ENCODE measurements around the gene NR0B2.

The NR0B2 gene, protein sequence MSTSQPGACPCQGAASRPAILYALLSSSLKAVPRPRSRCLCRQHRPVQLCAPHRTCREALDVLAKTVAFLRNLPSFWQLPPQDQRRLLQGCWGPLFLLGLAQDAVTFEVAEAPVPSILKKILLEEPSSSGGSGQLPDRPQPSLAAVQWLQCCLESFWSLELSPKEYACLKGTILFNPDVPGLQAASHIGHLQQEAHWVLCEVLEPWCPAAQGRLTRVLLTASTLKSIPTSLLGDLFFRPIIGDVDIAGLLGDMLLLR

DNA sequence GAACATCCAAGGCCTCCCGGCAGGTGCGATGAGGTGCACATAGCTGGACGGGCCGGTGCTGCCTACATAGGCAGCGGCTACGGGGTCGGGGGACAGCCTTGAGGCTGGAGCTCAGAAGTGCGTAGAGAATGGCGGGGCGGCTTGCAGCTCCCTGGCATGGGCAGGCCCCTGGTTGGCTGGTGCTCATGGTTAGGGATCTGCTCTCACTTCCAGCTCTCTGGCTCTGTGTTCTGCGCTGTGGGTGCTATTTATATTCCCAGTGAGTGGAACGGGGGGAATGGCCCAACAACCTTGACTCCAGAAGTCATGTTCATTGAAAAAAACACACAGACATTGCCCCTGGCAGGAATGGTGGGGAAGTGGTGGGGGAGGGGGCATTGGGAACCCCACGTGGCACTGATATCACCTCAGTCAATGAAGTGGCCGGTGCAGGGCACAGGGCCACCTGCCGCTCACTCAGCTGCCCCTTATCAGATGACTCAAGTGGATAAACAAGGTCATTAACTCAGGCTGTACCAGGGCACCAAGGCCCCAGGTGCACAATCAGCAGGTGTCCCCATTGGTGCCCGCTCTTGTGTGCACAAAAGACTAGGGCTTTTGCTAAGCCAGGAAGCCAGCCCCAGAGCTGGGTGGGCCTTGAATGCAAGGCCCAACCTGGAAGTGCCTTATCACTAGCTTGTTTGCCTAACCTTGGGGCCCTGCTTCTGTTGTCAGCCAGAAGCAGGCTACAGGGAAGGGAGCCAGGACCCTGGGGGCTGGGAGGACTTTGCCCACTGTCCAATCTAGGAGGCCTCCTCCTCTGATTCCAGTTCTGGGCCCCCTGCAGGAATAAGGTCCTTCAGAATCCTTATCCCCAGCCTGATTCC is at the start of gene NR0B2:
TSS of gene NR0B2 (minus strand) at position 222 of the 866 bp plus-strand sequence. CDS start at position 187, 35 bp downstream.
- no peak for DNase-seq (ENCODE audit: low spot score)
- TF ChIP-seq, protein P1, sequence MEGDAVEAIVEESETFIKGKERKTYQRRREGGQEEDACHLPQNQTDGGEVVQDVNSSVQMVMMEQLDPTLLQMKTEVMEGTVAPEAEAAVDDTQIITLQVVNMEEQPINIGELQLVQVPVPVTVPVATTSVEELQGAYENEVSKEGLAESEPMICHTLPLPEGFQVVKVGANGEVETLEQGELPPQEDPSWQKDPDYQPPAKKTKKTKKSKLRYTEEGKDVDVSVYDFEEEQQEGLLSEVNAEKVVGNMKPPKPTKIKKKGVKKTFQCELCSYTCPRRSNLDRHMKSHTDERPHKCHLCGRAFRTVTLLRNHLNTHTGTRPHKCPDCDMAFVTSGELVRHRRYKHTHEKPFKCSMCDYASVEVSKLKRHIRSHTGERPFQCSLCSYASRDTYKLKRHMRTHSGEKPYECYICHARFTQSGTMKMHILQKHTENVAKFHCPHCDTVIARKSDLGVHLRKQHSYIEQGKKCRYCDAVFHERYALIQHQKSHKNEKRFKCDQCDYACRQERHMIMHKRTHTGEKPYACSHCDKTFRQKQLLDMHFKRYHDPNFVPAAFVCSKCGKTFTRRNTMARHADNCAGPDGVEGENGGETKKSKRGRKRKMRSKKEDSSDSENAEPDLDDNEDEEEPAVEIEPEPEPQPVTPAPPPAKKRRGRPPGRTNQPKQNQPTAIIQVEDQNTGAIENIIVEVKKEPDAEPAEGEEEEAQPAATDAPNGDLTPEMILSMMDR (IDR thresholded peaks at IDR 0.05; ENCODE audit: borderline replicate concordance, control extremely low read depth, extremely low read depth, insufficient read depth, missing control alignments) = no peak
- in situ Hi-C loops (cut with MboI; ENCODE audit: low sequenced_read_pairs, unreplicated experiment) = no loop called here

DNA sequence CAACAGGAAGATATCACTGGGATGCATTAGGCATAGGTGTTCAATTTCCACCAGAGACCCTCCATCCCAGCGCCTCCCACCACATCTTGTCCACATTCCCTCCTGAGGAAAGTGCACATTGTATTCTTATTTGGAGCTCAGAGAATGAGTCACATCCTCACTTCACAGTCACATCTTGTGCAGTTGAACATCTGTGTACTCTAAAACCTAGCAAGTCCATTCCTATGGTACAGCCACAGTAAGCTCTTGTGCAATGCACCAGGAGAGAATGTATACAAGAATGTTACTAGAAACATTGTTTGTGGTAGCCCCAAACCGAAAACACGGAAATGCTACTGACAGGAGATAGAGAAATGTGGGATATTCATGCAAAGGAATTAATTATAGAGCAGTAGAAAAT is 48.1 kb upstream of the NR0B2 start:
- in situ Hi-C loops (cut with MboI; ENCODE audit: low sequenced_read_pairs, unreplicated experiment) = no loop called here
- no peak for DNase-seq (ENCODE audit: low spot score)
- TF ChIP-seq, protein P1 (IDR thresholded peaks at IDR 0.05; ENCODE audit: borderline replicate concordance, control extremely low read depth, extremely low read depth, insufficient read depth, missing control alignments) = no peak

DNA sequence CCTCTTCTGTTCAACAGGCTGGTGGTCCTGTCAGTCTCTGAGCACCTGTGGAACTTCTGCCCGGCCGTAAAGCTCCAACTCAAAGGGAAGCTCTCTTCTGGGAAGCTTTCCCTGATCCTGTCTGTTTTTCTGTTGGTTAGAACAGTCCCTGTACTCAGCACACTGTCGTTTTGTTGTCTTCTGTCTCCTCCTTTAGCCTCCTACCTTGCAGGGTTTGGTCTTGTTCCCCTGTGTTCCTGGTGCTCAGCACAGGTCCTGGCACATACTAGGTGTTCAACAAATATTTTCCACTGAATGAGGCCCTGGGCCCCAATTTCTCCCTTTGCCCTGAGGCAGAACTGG is 46.8 kb upstream of the NR0B2 start:
- in situ Hi-C loops (cut with MboI; ENCODE audit: low sequenced_read_pairs, unreplicated experiment) = no loop called here
- TF ChIP-seq, protein P1 (IDR thresholded peaks at IDR 0.05; ENCODE audit: borderline replicate concordance, control extremely low read depth, extremely low read depth, insufficient read depth, missing control alignments) = no peak

DNA sequence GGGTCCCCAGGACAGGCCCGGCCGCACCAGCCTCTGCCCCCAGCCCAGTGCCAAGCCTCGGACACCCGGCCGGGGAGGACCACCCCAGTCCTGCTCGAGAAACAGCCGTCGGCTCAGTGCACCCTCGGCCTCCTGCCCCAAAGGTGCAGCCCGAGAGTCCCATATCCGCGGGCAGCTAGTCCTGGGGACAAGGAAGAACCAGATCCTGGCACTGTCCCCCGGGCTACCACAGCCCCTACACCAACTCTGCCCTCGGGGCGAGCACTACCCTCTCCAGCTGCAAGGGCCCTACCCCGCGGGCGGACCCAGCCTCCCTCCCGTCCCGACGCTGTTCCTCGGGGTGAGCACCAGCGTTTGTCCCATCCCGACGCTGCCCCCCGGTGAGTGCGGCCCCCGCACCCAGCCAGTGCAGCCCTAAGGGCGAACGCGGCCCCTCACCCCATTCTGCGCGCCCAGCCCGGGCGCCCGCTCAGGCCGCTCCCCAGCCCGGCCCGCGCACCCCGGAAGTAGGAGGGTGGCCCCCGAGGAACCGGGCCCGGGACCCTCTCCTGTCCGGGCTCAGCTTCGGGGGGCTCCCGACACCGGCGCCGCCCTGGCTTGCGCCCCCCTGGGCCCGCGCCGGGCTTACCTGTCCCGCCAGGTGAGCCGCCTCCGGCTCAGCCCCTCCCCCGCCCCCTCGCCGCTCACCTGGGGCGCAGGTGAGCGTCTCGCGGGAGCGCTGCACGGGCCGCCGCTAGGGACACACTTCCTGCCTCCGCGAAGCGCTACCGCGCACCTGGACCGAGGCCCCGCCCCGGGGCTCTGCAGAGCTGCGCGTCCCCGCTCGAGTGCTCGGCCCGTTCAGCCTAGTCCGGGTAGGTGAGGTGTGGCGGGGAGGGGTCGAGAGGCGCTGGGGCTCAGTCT is 46.2 kb upstream of the NR0B2 start, which contains the start of gene KDF1:
TSS of gene KDF1 (minus strand) at position 747 of the 903 bp plus-strand sequence. CDS start 8,088 bp downstream, outside the sequence.
- no peak for DNase-seq (ENCODE audit: low spot score)
- in situ Hi-C loops (cut with MboI; ENCODE audit: low sequenced_read_pairs, unreplicated experiment) = no loop called here
- TF ChIP-seq, protein P1 (IDR thresholded peaks at IDR 0.05; ENCODE audit: borderline replicate concordance, control extremely low read depth, extremely low read depth, insufficient read depth, missing control alignments) = no peak

More for the DNA sequence above, 46.8 kb upstream of the NR0B2 start:
- no peak for DNase-seq (ENCODE audit: low spot score)

DNA sequence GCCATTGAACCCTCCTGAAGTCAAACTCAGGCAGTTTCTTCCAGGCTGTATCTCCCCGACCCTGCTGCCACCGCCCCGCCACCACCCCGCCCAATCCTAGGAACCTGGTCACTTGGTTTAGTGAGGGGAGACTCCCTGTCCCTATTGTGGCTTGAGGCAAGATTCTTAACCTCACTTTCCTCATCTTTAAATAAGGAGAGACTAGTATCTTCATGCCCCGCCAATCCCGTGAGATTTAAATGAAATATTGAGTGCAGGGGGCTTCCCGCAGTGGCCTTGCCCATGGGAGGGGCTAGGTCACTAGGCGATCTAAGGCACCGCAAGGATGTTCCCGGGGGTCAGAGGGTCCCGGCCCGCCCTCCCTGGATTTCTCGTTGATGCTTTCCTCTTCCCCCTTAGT is 45.5 kb upstream of the NR0B2 start:
- TF ChIP-seq, protein P1 (IDR thresholded peaks at IDR 0.05; ENCODE audit: borderline replicate concordance, control extremely low read depth, extremely low read depth, insufficient read depth, missing control alignments) = no peak
- DNase-seq (ENCODE audit: low spot score) = no peak
- in situ Hi-C loops (cut with MboI; ENCODE audit: low sequenced_read_pairs, unreplicated experiment) = no loop called here

DNA sequence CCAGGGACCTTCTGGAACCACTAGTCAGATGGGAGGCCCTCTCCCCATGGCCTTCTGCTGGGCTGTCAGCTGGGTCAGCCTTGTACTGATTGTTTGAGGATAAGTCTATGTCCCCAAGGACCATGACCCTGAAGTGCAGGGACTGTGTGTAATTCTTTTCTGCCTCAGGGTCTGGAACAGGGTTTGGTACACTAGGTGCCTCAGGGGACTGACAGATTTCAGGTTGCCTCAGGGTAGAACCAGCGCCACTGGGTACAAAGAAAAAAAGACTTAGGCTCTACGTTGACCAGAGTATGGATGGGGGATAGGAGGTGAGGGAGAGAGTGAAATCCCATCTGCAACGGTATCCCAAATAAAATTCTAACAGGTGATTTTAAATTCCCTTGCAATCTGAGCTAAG is 43.5 kb upstream of the NR0B2 start:
- DNase-seq (ENCODE audit: low spot score) = no peak
- TF ChIP-seq, protein P1 (IDR thresholded peaks at IDR 0.05; ENCODE audit: borderline replicate concordance, control extremely low read depth, extremely low read depth, insufficient read depth, missing control alignments) = no peak
- in situ Hi-C loops (cut with MboI; ENCODE audit: low sequenced_read_pairs, unreplicated experiment) = no loop called here
